GM18505 (cell line): ENCODE data around the gene LTB4R2.

Experiments
- ATAC-seq: cut with Tn5 transposase; IDR thresholded peaks from one replicate; pipeline ENCODE4 v1.9.1; 2021; ENCODE audit not compliant: unreplicated experiment
- POLR2A ChIP-seq: IDR thresholded peaks from 4 replicates; pipeline ENCODE4 v1.6.1; 2011; ENCODE audit warnings: borderline replicate concordance; ENCODE audit not compliant: insufficient read depth, insufficient read length; ENCODE audit errors: extremely low read depth

Gene LTB4R2

DNA sequence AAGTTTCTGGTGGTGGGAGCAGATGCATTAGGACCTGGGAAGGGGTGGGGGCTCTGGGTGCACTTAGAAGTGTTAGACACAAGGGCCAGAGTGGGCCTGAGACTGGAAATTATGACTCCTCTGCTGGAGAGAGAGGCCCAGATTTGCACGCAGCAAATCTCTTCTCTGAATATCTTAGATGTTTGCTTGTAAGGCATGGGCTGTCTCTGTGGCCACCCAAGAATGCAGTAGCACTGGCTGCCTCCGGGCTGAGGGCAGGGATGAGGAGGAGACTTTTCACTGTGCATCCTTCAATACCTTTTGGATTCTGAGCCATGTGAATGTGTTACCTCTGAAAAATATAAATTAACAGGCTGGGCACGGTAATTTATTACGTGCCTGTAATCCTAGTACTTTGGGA lies 24.6 kb upstream of the LTB4R2 start:
- TF ChIP-seq POLR2A, result no peak
- ATAC-seq, result no peak

DNA sequence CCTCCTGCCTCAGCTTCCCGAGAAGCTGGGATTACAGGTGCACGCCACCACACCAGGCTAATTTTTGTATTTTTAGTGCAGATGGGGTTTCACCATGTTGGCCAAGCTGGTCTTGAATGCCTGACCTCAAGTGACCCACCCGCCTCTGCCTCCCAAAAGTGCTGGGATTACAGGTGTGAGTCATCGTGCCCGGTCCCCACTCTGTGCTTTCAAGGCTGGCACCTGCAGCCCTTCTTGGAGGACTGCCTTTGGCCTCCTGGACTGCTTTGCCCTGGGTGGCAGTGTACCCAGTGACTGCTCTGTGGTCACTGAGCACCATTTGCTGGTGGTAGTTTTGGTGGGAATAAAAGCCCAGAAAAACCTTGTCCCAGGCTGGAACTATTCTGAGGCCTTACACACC lies 22.9 kb upstream of the LTB4R2 start:
- no peak for TF ChIP-seq POLR2A

DNA sequence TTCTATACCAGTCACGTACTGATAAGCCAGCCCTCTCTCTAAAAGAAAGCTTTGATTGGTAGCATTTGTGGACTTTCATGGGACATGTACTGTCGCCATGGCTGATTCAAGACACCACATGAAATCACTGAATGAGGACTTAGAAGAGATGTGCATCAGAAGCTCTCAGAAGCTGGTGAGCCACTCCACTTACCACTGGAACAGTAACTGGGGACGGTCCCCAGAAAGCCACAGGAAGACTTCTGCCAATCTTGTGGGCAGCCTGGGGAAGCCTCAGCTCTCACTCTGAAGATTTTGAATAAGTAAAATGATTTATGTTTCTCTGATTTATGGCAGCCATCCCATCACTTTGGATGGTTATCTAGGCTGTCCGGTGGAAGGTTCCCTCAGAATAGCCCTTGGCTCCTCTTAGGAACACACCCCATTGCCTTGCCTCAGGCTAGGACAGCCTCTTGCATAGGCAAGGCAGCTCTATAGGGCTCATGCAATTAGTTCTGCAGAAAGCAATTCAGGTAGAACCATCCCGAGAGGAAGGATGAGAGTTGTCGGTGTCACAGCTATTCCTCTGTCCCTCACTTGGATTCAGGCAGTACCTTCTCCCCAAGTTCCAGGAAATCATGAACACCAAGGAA lies 20.2 kb upstream of the LTB4R2 start:
- no peak for ATAC-seq
- no peak for TF ChIP-seq POLR2A

More for the DNA sequence above, 22.9 kb upstream of the LTB4R2 start:
- ATAC-seq, result no peak

DNA sequence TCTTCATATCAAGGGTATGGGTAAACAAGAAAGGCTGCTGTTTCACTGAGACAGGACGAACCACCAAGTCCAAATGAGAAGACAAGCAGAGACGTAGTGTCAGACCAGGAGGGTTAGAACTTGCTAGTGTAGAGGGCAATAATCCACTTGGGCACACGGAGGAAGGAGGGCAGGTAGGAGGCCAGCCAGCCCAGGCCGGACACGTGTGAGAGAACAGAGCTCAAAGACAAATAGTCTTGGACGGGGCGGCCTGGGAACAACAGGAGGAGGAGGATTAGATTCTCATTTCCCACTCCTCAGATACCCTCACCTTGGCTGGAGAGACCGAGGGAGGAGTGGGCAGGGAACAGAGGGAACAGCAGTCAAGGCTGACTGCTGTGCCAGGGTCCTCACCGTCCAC lies 19.2 kb upstream of the LTB4R2 start:
- no peak for TF ChIP-seq POLR2A
- ATAC-seq, result no peak

DNA sequence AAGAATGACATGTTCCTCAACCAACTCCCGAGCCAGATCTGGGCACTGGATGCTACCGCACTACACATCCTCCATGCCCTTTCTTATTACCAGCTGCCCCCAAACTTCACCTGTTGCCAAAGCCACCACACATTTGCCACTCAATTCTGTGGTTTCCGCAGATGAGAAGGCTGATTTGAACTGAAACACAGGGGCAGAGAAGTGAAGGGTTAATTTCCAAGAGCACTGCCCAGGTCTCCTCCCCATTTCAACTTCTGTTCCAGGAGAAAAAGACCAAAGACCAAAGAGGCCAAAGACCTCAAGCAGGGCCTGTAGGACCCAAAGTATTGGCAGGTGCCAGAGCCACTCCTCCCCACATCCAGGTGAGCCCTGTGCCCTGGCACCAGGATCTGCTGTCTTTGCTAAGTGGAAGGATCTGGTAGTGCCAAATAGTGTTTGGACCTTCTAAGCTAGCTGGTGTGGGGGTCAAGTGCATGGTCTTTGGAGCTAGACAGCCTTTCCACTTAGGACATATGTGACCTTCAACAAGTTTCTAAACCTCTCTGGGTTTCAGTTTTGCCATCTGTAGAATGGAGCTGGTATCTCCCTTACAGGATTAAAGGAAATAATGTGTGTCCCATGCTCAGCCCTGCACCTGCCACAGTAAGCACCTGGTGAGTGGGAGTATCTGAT lies 18.4 kb upstream of the LTB4R2 start:
- no peak for TF ChIP-seq POLR2A
- ATAC-seq, result no peak

DNA sequence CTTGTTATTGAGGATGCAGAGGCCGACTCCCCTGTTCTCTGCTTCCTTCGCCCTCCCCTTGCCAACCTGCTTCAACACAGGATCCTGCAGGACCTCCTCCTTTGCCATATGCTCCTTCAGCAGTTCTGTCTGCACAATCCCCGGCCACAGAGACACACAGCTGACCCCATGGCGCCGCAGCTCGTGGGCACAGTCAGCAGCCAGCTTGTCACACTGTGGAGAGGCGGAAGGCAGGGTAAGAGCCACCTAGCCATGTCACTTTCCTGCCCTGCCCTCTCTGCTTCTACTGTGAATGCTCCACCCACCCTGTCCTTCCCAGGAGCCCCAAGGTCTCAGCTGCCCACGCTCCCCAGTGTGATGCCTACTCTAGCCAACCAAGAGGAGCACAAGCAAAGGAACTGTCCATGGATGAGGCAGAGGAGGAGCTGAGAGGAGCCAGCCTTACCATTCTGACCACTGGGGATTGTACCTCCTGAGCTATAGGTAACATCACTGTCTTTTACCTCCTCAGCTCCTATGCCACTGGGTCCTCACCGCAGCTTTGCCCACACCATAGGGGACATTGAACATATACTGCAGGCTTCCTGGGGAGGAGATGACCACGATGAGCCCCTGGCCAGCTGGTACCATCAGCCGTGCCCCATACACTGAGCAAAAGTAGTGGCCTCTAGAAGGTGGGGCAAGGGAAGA lies 17.7 kb upstream of the LTB4R2 start:
- no peak for ATAC-seq
- no peak for TF ChIP-seq POLR2A

DNA sequence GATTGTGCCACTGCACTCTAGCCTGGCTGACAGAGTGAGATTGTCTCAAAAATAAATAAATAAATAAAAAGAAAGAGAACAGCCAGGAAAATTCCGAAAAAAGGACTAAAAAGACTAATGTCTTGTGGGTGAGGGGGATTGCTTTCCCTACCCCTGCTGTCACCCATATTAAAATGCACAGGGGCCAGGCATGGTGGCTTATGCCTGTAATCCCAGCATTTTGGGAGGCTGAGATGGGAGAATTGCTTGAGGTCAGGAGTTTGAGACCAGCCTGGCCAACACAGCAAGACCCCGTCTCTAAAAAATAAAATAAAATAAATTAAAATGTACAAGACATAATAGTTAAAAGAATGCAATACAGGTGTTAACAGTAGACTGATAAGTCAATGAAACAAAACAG lies 16.4 kb upstream of the LTB4R2 start:
- TF ChIP-seq POLR2A, result no peak
- no peak for ATAC-seq

DNA sequence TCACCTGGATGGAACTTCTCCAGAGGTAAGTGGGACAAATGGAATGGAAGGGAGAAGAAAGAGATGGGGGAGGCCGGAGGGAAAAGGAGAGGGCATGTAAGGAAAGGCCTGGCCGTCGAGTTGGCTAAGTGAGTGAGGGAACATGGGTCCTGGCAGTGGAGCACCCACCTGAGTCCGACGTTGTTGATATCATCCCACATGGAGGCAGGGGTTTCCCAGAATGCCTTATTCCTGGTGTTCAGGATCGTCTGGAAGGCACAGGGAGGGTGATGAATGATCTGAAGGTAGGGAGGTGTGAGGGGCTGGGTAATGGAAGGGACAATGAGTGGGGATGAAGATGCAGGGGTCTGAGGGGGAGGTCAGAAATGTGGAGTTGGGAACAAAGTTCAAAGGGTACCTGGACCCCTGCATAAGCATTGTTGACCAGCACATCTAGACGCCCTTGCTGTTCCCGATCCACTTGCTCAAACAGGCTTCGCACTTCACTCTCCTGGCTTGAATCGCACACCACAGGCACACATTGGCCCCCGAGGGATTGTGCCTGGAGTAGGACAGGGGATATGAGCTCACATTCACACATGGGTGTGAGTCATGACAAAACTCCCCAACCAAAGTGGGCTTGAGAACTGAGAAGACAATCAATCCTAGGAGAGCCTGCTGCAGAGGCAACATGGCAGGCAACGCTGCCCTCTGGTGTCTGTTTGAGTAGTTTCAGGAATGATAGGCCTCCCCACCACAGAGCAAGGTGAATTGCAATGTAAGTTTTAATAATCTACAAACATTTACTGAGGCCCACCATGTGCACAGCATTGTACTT lies 13.4 kb upstream of the LTB4R2 start:
- ATAC-seq, result peak; percentile 48
- no peak for TF ChIP-seq POLR2A

DNA sequence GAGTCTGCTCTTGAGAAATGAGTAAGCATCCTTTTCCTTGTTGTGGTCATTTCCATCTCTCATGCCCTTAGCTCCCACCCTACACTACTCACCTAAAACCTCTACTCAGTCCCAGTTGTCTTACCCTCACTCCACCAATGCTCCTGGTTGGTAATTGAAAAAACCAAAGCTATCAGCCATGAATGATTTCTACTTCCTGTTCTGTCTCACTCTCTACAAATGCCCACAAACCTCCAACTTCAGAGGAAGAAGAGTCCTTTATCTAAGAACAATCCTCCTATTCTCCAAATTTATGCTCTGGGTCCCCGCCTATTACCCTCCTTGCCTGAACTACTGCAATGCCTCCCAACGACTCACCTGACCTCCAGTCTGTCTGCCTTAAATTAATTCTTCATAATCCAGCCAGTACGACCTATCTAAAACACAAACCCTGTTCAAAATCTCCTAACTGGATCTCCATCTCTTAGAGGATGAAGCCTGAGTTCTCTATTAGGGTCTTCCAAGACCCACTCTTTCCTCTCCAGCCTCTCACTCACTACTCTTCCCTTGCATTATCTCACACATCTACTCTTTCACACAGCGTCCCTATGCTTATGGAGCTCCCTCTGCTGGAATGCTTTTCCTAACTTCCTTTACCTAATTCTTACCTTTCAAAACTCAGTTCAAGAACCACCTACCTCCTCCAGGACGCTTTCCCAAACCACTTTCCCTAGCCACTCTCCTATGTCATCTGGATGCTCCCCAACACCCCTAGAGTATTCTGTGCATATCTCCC lies 12.6 kb upstream of the LTB4R2 start:
- ATAC-seq, result peak; percentile 26
- TF ChIP-seq POLR2A, result no peak

DNA sequence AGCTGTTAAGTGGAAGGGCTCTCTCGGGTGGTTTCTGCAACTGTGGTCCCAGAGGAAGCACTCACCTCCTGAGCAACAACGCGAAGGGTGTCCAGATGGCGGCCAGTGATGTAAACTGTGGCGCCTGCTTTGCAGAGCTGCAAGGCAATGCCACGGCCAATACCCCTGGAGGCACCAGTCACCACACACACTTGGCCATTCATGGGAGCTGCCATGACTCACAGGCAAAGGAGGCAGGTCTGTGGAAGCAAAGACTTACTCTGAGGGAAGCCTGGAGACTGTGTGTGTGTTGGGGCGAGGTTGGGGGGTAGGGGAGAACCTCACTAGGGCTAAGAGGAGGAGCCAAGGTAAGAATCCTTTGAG lies 11.1 kb upstream of the LTB4R2 start:
- ATAC-seq, result peak; percentile 1
- TF ChIP-seq POLR2A, result no peak

DNA sequence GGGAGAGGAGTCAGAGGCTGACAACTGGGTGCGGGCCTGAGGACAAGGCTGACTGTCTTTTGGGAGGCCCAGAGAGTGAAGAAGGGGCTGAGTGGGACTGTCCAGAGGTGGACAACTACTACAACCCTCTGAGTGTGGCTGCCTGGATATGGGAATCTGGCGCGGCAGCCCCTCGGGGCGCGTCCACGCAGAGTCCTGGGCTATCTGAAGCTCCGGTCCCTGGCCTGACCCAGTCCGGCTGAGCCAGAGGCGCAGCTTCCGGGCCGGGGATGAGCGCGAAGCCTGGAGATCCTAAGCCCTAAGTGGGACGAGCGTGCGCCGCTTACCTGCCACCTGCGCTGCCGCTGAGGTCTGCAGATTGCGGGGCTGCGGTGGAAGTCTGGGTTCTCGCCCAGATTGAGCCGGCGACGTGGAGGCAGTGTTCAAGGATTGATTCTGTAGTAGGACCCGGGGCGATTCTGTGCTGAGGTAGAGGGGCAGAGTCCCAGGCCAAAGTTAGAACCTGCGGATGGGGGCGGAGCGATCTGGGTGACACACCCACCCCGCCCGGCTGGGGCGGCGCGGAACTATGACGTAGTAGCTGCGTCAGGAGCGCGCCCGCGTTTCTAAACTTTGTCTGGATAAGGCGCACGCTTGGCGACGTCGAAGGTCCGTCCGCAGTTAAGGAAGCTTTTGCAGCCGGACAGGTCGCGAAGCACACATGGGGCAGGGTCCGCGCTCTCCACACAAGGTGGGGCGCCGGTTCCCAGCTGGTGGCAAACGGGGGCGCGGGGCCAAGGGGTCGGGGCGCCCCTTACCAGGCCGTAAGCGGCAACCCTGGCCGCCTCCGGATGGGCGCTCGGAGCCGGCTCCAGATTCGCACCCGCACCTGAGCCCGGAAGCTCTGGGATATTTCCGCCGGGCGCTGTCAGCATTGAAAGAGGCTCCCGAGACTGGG lies 10.4 kb upstream of the LTB4R2 start, which contains the start of the genes DHRS1 and NOP9:
Gene DHRS1, minus strand, starts transcription at position 526 of the 937 bp plus-strand sequence. CDS start 674 bp downstream, outside the sequence.
Gene NOP9, plus strand, starts transcription at position 596 of the 937 bp plus-strand sequence. Its CDS starts 105 bp downstream, at position 701.
- TF ChIP-seq POLR2A, result peak; percentile 77
- ATAC-seq, result peak; percentile 67

DNA sequence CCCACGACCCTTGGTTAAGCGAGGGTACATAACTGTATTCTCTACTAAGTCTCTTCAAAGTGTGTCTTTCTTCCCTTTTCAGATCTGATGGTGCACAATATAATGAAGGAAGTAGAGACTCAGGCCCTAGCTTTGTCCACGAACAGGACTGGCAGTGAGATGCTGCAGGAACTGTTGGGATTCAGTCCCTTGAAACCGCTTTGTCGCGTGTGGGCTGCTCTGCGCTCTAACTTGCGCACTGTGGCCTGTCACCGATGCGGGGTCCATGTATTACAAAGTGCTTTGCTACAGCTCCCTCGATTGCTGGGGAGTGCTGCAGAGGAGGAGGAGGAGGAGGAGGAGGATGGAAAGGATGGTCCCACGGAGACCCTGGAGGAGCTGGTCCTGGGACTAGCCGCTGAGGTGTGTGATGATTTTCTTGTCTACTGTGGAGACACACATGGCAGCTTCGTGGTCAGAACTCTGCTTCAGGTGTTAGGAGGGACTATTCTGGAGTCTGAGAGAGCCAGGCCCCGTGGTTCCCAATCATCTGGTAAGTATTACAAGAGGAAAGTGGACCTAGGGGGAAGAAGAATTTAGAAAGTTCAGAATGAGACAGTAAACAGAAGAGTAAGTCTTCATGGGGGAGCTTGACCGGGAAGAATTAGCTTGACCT lies 9.5 kb upstream of the LTB4R2 start:
- no peak for TF ChIP-seq POLR2A
- ATAC-seq, result no peak

DNA sequence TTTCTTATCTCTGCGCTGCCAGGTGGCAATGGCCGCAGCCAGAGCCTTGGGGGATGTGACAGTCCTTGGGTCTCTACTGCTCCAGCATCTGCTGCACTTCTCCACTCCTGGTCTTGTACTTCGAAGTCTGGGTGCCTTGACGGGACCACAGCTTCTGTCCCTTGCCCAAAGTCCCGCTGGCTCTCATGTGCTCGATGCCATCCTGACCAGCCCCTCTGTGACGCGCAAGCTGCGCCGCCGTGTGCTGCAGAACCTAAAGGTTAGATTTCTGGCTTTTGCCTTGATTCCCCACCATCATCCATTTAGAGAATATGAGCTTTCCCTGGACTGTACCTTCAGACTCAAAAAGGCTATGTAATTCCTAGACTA lies 5.9 kb upstream of the LTB4R2 start:
- no peak for ATAC-seq
- TF ChIP-seq POLR2A, result no peak
